Head of caudate nucleus (tissue), 42 donors: Measurements from ENCODE around the gene ZDHHC9.

Experiments
- DNase-seq, 42 donors: peaks; one replicate each; pipeline versions ENCODE4 v3.0.0 to v3.0.0-alpha.2; 2020 to 2021; ENCODE audit warnings: mixed read lengths in 7 of 42
- intact Hi-C: fragments of 100-400 bp; cut with DNase I; formaldehyde crosslinking; loops from one replicate; pipeline ENCODE4 v1.15.0; 2022

The ZDHHC9 gene

DNA sequence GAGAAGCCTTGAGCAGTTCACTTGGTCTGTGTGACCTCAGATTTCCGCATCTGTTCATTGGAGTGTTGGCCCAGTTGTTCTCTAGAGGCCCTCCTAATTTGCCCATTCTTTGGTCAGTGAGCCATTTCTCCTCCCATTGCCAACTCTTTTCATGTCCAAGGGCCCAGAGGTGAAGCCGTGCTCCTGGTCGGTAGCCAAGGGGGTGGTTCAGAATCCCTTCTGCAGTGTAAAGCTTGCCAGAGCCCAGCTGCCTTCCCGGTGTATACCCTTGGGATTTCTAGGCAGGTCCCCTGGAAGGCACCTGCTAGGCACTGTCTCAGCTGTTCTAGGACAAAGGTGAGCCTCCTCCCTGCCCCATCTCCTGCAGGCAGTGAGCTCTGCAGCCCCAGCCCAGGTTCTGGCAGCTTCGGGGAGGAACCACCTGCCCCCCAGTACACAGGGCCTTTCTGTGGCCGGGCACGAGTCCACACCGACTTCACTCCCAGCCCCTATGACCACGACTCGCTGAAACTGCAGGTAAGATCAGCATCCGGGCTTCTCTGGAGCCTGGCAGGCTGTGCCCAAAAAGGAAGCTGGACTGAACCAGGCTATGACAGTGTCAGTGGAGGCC, 51.6 kb downstream of the ZDHHC9 start:
- peak in 2 of 42 donors; percentile 23 to 34 for DNase-seq

GRCh38 chrX:129791336-129791735, 52.4 kb downstream of the ZDHHC9 start:
- peak in 2 of 42 donors; percentile 16 to 28 for DNase-seq
- intact Hi-C loops: no loop called here

More for the DNA sequence above, 51.6 kb downstream of the ZDHHC9 start:
- intact Hi-C loops: no loop called here

GRCh38 chrX:129790808-129791207, 52.9 kb downstream of the ZDHHC9 start:
- DNase-seq: peak in 4 of 42 donors; percentile 5 to 29 (median 16)
- intact Hi-C loops: no loop called here

DNA sequence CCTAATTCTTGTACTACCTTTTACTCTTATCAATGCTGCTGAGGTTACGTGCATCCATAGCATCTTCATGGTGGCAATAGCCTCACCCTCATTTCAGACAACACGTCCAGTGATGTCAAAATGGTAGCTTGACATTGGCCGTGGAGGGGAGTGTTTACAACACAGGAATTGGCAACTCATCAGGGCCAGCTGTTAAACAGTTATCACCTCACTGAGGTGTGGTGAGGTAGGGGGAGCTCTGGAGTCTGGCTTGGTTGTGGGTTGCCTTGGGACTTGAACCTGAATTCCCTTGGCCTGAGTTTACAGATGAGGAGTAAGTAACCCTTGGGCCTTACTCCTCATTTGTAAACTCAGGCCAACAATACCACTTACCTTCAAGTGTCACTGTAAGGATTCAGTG, 53.5 kb downstream of the ZDHHC9 start:
- DNase-seq: peak in 2 of 42 donors; percentile 19 to 22
- intact Hi-C loops: no loop called here

DNA sequence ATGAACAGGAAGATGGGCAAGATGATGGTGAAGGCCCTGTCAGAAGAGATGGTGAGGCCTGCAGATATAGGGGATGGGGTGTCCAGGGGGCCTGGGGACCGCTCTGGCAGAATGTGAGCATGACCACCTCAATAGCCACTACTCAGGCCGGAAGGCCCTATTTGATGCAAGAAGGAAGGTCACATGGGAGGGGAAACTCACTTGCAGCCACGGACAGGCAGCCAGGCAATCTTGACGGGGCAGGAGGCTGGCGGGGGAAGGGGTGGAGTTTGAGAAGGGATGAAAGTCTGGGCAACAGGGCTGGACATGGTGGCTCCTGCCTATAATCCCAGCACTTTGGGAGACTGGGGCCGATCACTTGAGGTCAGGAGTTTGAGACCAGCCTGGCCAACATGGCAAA, 55.2 kb downstream of the ZDHHC9 start:
- intact Hi-C loops: no loop called here
- DNase-seq: peak in 1 of 42 donors; percentile 38

- DNase-seq: peak in 2 of 42 donors; percentile 7 to 26
- intact Hi-C loops: no loop called here
These were observed 56.2 kb downstream of the ZDHHC9 start for GRCh38 chrX:129787336-129788055.

GRCh38 chrX:129786210-129786651, 57.5 kb downstream of the ZDHHC9 start:
- intact Hi-C loops: no loop called here
- DNase-seq: peak in 1 of 42 donors; percentile 9

- DNase-seq: peak in 1 of 42 donors; percentile 36
- intact Hi-C loops: no loop called here
These were observed 58.3 kb downstream of the ZDHHC9 start for GRCh38 chrX:129785160-129785947.

DNA sequence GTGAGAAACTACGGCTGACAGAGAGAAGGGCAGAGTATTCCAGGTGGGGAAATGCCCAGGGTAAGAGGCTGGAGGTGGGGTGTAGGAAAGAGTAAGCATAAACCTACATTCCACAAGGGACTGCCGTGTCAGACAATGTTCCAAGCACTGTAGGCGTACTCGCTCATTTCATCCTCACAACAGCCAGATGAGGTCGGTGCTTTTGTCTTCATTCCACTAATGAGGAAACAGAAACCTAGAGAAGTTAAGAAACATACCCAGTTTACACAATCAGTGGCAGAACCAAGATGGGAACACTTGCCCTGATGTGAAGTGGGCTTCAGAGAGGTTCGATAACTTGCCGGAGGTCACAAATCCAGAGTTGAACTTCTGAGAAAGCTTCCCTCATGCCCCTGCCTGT, 59.3 kb downstream of the ZDHHC9 start:
- DNase-seq: peak in 1 of 42 donors; percentile 4
- intact Hi-C loops: no loop called here

DNA sequence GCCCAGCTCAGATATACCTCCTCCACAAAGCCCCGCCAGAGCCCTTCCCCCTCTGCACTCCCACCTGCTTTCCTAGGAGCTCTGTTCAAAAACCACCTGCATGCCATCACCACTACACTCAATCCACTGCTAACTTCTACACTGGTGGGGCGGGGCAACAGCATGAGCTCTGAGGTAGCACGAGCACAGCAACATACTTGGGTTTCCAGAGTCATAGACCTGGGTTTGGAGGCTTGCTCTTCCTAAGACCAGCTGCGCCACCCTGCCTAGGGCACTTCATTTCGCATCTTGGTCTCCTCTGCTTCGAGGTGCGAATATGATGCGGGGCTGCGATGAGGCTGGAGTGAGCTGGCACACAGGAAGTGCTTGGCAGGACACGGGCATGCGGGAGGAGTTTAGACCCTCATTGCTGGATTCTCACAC, 60.4 kb downstream of the ZDHHC9 start:
- DNase-seq: no peak
- intact Hi-C loops: no loop called here

GRCh38 chrX:129782706-129783105, 61.0 kb downstream of the ZDHHC9 start:
- DNase-seq: peak in 1 of 42 donors; percentile 9
- intact Hi-C loops: no loop called here

GRCh38 chrX:129781680-129782495, 61.8 kb downstream of the ZDHHC9 start:
- DNase-seq: no peak
- intact Hi-C loops: no loop called here

GRCh38 chrX:129781134-129781672, 62.5 kb downstream of the ZDHHC9 start:
- DNase-seq: peak in 11 of 42 donors; percentile 11 to 43 (median 24)
- intact Hi-C loops: no loop called here

- intact Hi-C loops: no loop called here
- no peak for DNase-seq
These were observed 63.1 kb downstream of the ZDHHC9 start for GRCh38 chrX:129780441-129781105.

- intact Hi-C loops: no loop called here
- peak in 24 of 42 donors; percentile 8 to 61 (median 38) for DNase-seq
These were observed 63.9 kb downstream of the ZDHHC9 start, which contains the start of gene SASH3 for GRCh38 chrX:129779747-129780146. TSS of gene SASH3 (plus strand) at chrX:129779949. CDS start at chrX:129780098, 149 bp downstream.

- no peak for DNase-seq
- intact Hi-C loops: no loop called here
These were observed 64.5 kb downstream of the ZDHHC9 start for GRCh38 chrX:129779086-129779672.

GRCh38 chrX:129777218-129778030, 66.3 kb downstream of the ZDHHC9 start:
- peak in 10 of 42 donors; percentile 5 to 52 (median 30) for DNase-seq
- intact Hi-C loops: no loop called here
